Natural killer cell treated with Interleukin-12 subunit alpha and Interleukin-12 subunit beta and Interleukin-15 and Interleukin-18, amount 100 ng/mL, for 72 hours (primary cell): Measurements from ENCODE around the gene PARK7. TPM values are rescaled to one million over a fixed set of nuclear protein-coding genes. Genes with fewer than 3 reads are reported as not detected.

Source experiments
- ATAC-seq, 2 donors: fragments of 150-1000 bp; cut with Tn5 transposase in 1 of 2; sonication (Bioruptor Pico), chemical (Tn5 transposase) in 1 of 2; 2 replicates each; pipeline ENCODE4 v1.10.0; 2021
- DNase-seq: peaks from one replicate; pipeline ENCODE4 v3.0.0; 2022; ENCODE audit warnings: low spot score
- H3K27ac Mint-ChIP-seq, 2 donors: 1 replicate in 1 of 2; 2 replicates in 1 of 2; pipeline ENCODE4 v1.8.0; 2022; ENCODE audit warnings: mixed read lengths in 2 of 2, mild to moderate bottlenecking in 1 of 2, moderate library complexity in 1 of 2
- H3K27me3 Mint-ChIP-seq, 2 donors: 1 replicate in 1 of 2; 2 replicates in 1 of 2; pipeline ENCODE4 v1.8.0; 2022; ENCODE audit warnings: mixed read lengths in 2 of 2
- H3K36me3 Mint-ChIP-seq: one replicate; pipeline ENCODE4 v1.8.0; 2022; ENCODE audit warnings: mixed read lengths
- H3K4me1 Mint-ChIP-seq, 2 donors: 1 replicate in 1 of 2; 2 replicates in 1 of 2; pipeline ENCODE4 v1.8.0; 2022; ENCODE audit warnings: low read depth in 2 of 2, mixed read lengths in 2 of 2, mild to moderate bottlenecking in 1 of 2
- H3K4me3 Mint-ChIP-seq: one replicate; pipeline ENCODE4 v1.8.0; 2022; ENCODE audit warnings: mixed read lengths
- H3K9me3 Mint-ChIP-seq: 2 replicates; pipeline ENCODE4 v1.8.0; 2022; ENCODE audit warnings: mixed read lengths
- total RNA-seq, 2 donors: library from RNA; stranded (reverse); gene quantifications; one replicate each; pipeline ENCODE4 v1.2.3, GENCODE V29; 2022

Gene PARK7
- total RNA-seq, 2 donors from 2014 or later, result 417 to 446 TPM

DNA sequence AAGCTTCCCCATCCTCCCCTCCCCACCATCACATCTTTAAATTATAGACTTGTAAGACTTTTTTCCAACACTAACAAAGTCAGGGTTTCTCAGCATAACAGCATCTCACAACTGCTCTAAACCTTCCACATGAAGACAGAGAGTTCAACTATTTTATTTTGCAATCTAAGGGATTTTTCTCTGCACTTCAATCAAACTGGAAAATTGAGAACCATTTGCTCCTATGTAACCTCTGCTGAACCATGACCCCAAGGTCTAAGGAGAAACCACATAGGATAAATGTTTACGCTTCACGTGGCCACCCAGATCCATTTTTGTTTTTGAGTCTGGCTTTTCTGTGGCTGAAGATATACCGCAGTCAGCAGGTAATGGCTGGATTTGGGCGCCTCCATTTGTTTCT is 51.4 kb downstream of the PARK7 start:
- peaks cover 0 to 5% of the 10 kb centered on the region in 2 donors for H3K4me1 Mint-ChIP-seq
- no peak overlapping the region for H3K4me3 Mint-ChIP-seq
- no peaks in the 10 kb centered on the region for H3K36me3 Mint-ChIP-seq

DNA sequence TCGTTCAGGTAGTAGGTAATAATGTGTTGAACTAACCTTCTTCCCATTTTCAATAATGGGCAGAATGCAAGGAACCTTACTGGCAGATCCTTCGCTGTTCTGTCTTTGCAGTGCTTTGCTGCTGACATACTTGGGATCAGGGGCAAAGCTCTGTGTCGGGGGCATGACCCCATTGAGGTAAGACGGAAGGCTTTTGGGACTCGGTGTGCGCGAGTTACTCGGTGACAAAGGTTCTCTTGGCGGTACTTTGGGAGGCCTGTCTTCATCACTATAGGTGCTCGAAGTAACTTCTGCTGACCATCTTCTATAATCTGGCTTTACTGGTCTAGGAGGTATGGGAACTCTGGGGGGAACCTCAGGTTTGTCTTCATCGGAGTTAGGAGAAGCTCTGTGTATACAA is 51.9 kb downstream of the PARK7 start:
- no peak overlapping the region for H3K27ac Mint-ChIP-seq
- H3K4me1 Mint-ChIP-seq, result peaks cover 0 to 5% of the 10 kb centered on the region in 2 donors
- no peaks in the 10 kb centered on the region for H3K9me3 Mint-ChIP-seq
- ATAC-seq (no peak), DNase-seq (no peak)
- H3K36me3 Mint-ChIP-seq, result no peaks in the 10 kb centered on the region
- H3K27me3 Mint-ChIP-seq, result peaks cover 0 to 12% of the 10 kb centered on the region in 2 donors
- H3K4me3 Mint-ChIP-seq, result no peak overlapping the region

More for the DNA sequence above, 51.4 kb downstream of the PARK7 start:
- Mint-ChIP-seq H3K9me3 (no peaks in the 10 kb centered on the region), H3K27ac (no peak overlapping the region), H3K27me3 (peaks cover 0 to 11% of the 10 kb centered on the region in 2 donors)
- no peak for DNase-seq
- no peak for ATAC-seq

DNA sequence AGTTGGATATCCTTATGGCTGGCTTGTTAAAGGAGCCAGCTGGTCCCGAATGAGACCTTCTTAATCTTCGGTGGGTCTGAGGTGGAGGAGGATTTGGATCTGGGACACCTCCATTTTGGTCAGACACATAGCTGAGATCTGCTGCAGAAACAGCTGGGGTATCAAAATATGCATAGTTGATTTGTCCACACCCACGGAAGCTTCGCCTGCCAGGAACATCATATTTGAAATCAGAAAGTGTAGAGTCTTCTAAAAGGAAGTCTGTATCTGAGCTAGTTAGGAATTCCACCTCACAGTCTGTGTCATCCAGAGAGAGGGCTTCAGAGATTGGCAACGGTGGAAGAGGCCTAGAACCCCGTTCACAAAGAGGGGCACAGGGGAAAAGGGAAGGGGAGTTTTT is 52.3 kb downstream of the PARK7 start:
- DNase-seq (no peak), ATAC-seq (no peak)
- peaks cover 0 to 5% of the 10 kb centered on the region in 2 donors for H3K4me1 Mint-ChIP-seq
- peaks cover 3 to 14% of the 10 kb centered on the region in 2 donors for H3K27me3 Mint-ChIP-seq
- H3K4me3 Mint-ChIP-seq, result no peak overlapping the region
- no peaks in the 10 kb centered on the region for H3K9me3 Mint-ChIP-seq
- no peaks in the 10 kb centered on the region for H3K36me3 Mint-ChIP-seq
- no peak overlapping the region for H3K27ac Mint-ChIP-seq

DNA sequence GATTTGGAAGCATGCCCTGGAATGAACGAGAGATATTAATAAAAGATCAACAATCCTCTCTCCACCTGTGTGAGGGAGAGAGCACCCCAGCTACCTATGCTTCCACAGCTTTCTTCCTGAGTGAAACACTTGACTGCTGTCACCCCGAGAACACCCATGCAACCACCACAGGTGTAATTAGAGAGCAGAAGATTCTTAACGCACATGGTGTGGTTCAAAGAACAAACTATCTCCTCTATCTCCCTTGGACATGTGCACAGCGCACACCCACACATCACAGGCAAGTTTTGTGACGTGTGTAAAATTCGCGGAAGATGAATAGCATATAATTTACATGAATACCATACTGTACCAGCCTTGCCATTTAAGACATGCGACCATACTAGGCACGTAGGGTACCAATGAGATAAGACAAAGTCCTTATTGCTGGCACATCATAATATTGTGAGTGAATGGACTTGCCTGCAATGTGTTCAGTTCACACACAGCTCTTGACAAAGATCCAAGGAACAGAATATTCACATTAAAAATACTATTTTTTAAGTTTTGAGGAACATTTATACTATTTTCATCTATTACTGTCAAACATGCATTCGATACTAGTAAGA is 53.0 kb downstream of the PARK7 start:
- Mint-ChIP-seq H3K36me3 (no peaks in the 10 kb centered on the region), H3K4me3 (no peak overlapping the region), H3K27ac (no peak overlapping the region), H3K4me1 (peaks cover 0 to 5% of the 10 kb centered on the region in 2 donors), H3K9me3 (no peaks in the 10 kb centered on the region), H3K27me3 (peaks cover 9 to 19% of the 10 kb centered on the region in 2 donors)
- no peak for DNase-seq
- no peak for ATAC-seq

DNA sequence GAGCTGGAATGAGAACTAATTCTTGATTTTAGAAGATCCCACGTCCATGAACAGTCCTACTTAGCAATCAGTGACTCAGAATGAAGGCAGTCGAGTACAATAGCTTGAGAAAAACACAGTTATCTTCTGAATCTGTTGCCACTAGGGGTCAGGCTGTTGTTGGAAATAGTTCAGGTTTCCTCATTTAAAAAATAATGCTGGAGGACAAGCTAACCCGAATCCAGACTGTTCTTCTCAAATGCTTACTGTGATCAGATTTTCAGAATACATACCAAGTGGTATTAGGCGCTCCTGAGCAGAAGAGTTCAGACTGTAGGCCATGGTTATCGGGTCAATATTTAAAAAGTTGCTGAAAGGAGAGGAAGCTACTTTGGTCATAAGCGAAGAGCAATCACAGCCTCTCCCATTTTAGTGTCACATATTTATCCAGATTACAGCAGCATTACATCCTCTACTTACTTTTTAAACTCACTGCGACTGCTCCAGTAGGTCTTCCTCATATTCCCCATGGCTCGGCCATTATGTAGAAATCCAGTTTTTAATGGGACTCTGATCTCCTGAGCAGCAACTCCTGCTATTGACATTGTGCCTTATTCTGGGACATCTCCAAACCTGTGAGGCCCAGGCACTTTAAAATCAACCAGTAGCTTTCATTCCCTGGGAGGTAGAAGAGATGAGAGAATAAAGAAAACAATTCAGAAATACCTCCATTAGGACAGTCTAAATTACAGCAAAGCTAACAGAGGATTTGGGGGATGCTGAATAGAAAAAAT is 53.7 kb downstream of the PARK7 start:
- Mint-ChIP-seq H3K4me1 (peaks cover 0 to 5% of the 10 kb centered on the region in 2 donors), H3K9me3 (no peaks in the 10 kb centered on the region), H3K4me3 (no peak overlapping the region), H3K27ac (no peak overlapping the region), H3K27me3 (peaks cover 10 to 19% of the 10 kb centered on the region in 2 donors), H3K36me3 (no peaks in the 10 kb centered on the region)
- DNase-seq (no peak), ATAC-seq (peak in 1 of 2 donors; percentile 41)

DNA sequence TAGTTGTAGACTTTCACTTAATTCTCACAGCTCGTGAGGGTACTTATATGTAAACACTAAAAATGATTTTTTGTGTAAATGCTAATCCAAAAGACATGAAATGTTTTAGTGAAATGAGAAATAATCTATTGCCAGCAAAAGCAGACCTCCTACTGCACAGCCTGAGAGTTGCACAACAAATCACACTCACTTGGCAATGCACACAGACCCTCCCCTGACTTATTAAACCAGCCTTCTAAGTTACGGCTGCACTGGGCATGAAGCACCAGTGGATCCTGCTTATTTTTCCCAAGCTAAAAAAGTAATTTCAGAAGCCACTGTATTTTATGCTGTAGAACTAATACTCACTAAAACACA is 54.3 kb downstream of the PARK7 start:
- DNase-seq (no peak), ATAC-seq (no peak)
- Mint-ChIP-seq H3K4me1 (peaks cover 0 to 5% of the 10 kb centered on the region in 2 donors), H3K27ac (no peak overlapping the region), H3K4me3 (no peak overlapping the region), H3K36me3 (no peaks in the 10 kb centered on the region), H3K27me3 (peaks cover 10 to 19% of the 10 kb centered on the region in 2 donors), H3K9me3 (no peaks in the 10 kb centered on the region)

DNA sequence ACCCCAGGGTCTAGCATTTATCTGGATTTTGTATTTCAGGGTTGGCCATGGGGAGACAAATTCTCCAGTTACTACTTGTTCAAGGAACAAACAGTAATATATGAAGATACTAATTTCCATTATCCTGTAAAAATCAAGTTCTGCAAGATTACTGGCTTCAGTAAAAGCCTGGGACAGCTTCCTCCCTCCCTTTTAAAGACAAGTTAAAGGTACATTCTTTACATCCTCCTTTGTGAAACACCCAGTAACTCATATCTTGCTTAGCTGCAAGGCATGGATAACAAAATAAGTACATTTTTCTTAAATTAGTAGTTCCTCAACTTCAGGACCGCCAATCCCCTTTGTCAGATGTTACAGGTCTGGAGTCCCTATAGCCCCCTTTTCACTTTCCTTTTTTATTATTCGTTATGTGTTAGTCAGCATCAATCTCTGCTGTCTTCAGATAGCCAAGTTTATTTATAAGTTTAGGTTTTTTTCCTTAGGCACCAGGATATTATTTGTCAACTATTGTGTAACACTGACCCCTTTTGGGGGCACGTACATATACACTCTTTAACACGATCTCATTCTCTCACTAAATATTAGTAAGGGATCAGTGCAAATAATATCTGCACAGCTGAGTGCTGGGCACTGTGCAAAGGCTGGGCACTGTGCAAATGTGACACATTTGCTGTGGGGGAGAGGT is 54.8 kb downstream of the PARK7 start:
- Mint-ChIP-seq H3K4me1 (peaks cover 0 to 5% of the 10 kb centered on the region in 2 donors), H3K36me3 (no peaks in the 10 kb centered on the region), H3K9me3 (no peaks in the 10 kb centered on the region), H3K4me3 (no peak overlapping the region), H3K27me3 (peaks cover 10 to 19% of the 10 kb centered on the region in 2 donors), H3K27ac (no peak overlapping the region)
- no peak for ATAC-seq
- DNase-seq, result no peak

DNA sequence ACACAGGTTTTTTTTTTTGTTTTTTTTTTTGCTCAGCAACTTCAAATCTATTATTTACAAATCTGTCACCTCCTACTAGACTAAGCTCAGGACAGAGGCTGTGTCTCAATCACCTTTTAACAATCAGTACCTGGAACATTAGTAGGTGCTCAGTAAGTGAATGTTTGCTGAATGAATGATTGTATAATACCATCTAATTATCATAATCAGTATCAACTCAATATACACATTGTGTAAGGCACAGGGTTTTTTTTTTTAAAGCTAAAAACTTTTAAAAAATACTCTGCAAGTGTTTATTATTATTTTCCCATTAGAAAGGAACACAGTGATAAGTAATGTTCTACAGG is 55.4 kb downstream of the PARK7 start:
- H3K27me3 Mint-ChIP-seq, result peaks cover 10 to 19% of the 10 kb centered on the region in 2 donors
- DNase-seq (no peak), ATAC-seq (no peak)
- peaks cover 0 to 5% of the 10 kb centered on the region in 2 donors for H3K4me1 Mint-ChIP-seq
- no peaks in the 10 kb centered on the region for H3K36me3 Mint-ChIP-seq
- H3K27ac Mint-ChIP-seq, result no peak overlapping the region
- no peak overlapping the region for H3K4me3 Mint-ChIP-seq
- H3K9me3 Mint-ChIP-seq, result no peaks in the 10 kb centered on the region

DNA sequence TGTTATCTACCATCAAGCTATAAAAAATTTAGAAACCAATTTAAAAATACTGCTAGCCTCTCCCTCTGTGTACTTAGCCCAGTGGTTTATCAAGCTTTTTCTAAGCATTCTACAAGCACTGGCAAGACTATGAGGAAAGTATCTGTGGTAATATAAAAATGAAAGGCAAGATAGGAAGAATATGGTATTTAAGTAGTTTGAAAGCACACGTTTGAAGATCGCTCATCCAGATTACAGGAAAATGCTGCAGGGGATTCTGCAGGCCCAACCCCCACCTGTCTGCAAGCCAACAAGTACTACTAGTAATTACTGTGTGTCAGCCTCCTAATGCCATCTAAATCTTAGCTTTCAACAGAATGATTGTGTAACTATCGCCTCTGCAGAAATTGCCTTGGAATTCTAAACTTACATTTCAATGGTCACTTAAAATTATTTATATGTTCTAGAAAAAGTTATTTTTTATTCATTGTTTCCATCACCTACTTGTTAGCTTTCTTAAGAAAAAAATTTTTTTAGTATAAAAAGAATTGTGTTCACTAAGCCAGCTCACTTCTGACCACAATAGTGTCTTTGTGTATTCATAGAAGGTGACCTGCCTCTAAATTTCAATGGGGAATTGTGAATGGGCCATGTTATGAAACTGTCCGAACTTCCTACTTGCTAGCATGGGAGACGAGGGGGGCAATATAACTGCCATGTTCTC is 56.1 kb downstream of the PARK7 start:
- DNase-seq, result no peak
- Mint-ChIP-seq H3K9me3 (no peaks in the 10 kb centered on the region), H3K27me3 (peaks cover 10 to 23% of the 10 kb centered on the region in 2 donors), H3K4me3 (no peak overlapping the region), H3K36me3 (no peaks in the 10 kb centered on the region), H3K27ac (no peak overlapping the region), H3K4me1 (peaks cover 0 to 8% of the 10 kb centered on the region in 2 donors)
- no peak for ATAC-seq

DNA sequence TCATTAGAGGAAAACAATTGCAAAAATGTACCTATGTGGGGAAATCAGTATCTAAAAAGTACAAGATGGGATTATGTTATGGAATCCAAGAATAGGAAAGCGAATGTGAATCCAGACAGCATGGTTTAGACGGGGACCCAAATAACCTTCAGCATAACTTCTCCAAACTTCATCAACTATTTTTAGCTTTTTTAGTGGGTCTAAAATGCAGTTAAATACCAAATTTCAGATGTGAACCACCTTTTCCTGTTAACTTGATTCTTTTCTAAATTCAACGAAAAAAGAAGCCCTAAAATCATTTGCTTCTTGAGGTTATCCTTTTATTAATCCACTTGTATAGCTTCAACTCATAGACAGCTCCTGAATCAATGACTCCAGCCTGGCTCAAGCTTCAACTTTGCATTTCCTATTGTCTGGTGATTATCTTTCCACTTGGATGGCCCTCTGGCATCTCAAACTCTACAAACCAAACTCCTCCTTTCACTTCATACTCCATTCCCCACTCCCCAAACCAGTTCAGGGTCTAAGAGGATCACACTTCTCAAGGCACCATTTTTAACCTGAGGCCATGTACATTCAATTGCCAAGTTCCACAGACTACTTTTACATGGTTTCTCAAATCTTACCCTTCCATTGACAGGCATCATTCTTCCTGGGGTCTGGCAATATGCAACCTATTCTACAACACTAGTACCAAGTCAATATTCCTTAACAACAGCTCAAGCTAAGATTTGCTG is 57.1 kb downstream of the PARK7 start:
- Mint-ChIP-seq H3K9me3 (no peaks in the 10 kb centered on the region), H3K27me3 (peaks cover 10 to 25% of the 10 kb centered on the region in 2 donors), H3K4me3 (no peak overlapping the region), H3K36me3 (no peaks in the 10 kb centered on the region), H3K4me1 (peaks cover 0 to 8% of the 10 kb centered on the region in 2 donors), H3K27ac (no peak overlapping the region)
- ATAC-seq, result no peak
- no peak for DNase-seq

DNA sequence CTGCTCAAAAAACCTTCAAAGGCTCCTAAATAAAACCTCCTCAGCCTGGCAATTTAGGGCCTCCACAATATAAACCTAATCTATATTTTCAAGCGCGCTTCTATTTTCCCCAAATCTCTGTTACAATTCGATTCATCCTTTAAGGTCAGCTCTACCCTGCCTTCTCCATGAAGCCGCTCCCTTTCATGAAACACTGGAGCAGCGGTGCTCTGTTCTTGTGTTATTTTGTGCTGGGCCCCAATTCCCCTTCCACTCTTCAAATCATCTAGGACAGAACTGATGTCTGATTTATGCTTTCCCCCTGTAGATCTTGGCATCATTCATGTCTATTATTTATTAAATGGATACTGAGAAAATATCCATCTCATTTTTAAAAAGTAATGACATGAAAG is 57.7 kb downstream of the PARK7 start:
- peaks cover 10 to 25% of the 10 kb centered on the region in 2 donors for H3K27me3 Mint-ChIP-seq
- H3K36me3 Mint-ChIP-seq, result no peaks in the 10 kb centered on the region
- H3K9me3 Mint-ChIP-seq, result no peaks in the 10 kb centered on the region
- DNase-seq (no peak), ATAC-seq (no peak)
- H3K27ac Mint-ChIP-seq, result no peak overlapping the region
- no peak overlapping the region for H3K4me3 Mint-ChIP-seq
- H3K4me1 Mint-ChIP-seq, result peaks cover 0 to 8% of the 10 kb centered on the region in 2 donors

DNA sequence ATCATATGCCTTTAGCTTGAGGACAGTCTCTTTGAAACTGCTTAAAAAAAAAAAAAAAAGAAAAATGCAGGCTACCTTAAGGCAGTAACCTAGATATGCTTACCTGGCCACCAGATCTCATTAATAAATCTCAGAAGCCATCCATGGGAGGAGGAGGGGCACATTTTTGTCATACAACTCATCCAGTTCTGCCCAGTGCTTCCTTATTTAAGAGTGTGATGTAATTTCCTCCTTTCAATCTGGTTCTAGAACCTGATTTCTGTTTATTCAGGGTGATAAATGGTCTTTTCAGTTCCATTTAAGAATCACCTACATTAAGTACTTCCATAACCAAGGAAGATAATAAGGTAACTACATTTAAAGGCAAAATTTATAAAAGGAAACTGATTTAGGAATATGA is 58.5 kb downstream of the PARK7 start:
- DNase-seq (no peak), ATAC-seq (no peak)
- H3K4me3 Mint-ChIP-seq, result no peak overlapping the region
- no peak overlapping the region for H3K27ac Mint-ChIP-seq
- H3K36me3 Mint-ChIP-seq, result peaks cover 2% of the 10 kb centered on the region
- H3K4me1 Mint-ChIP-seq, result peaks cover 2 to 7% of the 10 kb centered on the region in 2 donors
- peaks cover 12 to 26% of the 10 kb centered on the region in 2 donors for H3K27me3 Mint-ChIP-seq
- no peaks in the 10 kb centered on the region for H3K9me3 Mint-ChIP-seq

DNA sequence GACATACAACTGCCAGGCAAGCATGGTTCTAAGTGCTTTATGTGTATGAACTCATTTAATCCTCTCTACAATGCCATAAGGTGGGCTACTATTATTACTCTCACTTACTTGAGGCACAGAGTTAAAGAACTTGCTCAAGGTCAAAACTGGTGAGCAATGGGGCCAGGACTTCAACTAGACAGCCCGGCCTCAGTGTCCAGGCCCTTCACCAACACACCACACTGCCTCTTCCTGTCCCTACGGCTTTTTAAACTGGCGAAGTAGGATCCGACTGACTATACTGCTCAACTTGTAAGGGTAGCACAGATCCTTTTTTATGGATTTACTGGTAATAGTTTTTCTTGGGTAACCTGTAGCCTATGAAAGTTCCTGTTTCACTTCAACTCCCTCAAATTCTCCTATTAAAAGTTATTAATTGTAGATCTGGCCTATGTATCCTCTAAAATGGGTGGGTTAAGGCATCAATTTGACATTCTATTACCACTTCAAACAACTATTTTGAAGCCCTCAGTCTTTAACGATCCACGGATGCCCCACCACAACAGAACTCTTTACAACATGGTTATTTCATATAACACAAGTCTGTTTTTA is 60.3 kb downstream of the PARK7 start:
- Mint-ChIP-seq H3K9me3 (no peaks in the 10 kb centered on the region), H3K27me3 (peaks cover 21 to 23% of the 10 kb centered on the region in 2 donors), H3K4me3 (no peak overlapping the region), H3K27ac (no peak overlapping the region), H3K4me1 (peaks cover 11% of the 10 kb centered on the region in 2 donors), H3K36me3 (peaks cover 6% of the 10 kb centered on the region)
- DNase-seq (no peak), ATAC-seq (no peak)
